Measurements from ENCODE around the gene EEPD1.

Gene EEPD1

GRCh38 chr7:36157527-36158320 is 4.7 kb downstream of the EEPD1 start:
- DNase-seq, result no peak

GRCh38 chr7:36158321-36158605 is 5.2 kb downstream of the EEPD1 start:
- no peak for DNase-seq

GRCh38 chr7:36159618-36160017 is 6.6 kb downstream of the EEPD1 start:
- no peak for DNase-seq

- DNase-seq, result no peak
Measured at GRCh38 chr7:36160313-36160712, 7.3 kb downstream of the EEPD1 start.

- DNase-seq, result peak in 1 of 2 experiments; percentile 26
Measured at GRCh38 chr7:36161996-36162395, 8.9 kb downstream of the EEPD1 start.

GRCh38 chr7:36165059-36165458 is 12.0 kb downstream of the EEPD1 start:
- no peak for DNase-seq

- no peak for DNase-seq
Measured at GRCh38 chr7:36165802-36166201, 12.7 kb downstream of the EEPD1 start.

- no peak for DNase-seq
Measured at GRCh38 chr7:36167403-36168050, 14.5 kb downstream of the EEPD1 start.

- DNase-seq, result no peak
Measured at GRCh38 chr7:36171503-36171902, 18.4 kb downstream of the EEPD1 start.

- no peak for DNase-seq
Measured at GRCh38 chr7:36175886-36176285, 22.8 kb downstream of the EEPD1 start.

GRCh38 chr7:36176697-36177096 is 23.6 kb downstream of the EEPD1 start:
- no peak for DNase-seq

- DNase-seq, result no peak
Measured at GRCh38 chr7:36180121-36180520, 27.1 kb downstream of the EEPD1 start.

GRCh38 chr7:36181668-36182067 is 28.6 kb downstream of the EEPD1 start:
- DNase-seq, result peak in 1 of 2 experiments; percentile 34

- DNase-seq, result no peak
Measured at GRCh38 chr7:36182854-36183604, 30.0 kb downstream of the EEPD1 start.

- no peak for DNase-seq
Measured at GRCh38 chr7:36185092-36185491, 32.0 kb downstream of the EEPD1 start.

- no peak for DNase-seq
Measured at GRCh38 chr7:36185756-36186155, 32.7 kb downstream of the EEPD1 start.

- DNase-seq, result no peak
Measured at GRCh38 chr7:36186359-36187121, 33.5 kb downstream of the EEPD1 start.

- DNase-seq, result no peak
Measured at GRCh38 chr7:36188266-36188665, 35.2 kb downstream of the EEPD1 start.

- DNase-seq, result no peak
Measured at GRCh38 chr7:36188906-36189305, 35.9 kb downstream of the EEPD1 start.

GRCh38 chr7:36190447-36191291 is 37.6 kb downstream of the EEPD1 start:
- DNase-seq, result no peak

- no peak for DNase-seq
Measured at GRCh38 chr7:36191292-36191920, 38.4 kb downstream of the EEPD1 start.
